ENCODE measurements around the gene TOB1.

GRCh38 chr17:50855708-50856330 is 10.3 kb downstream of the TOB1 start:
- TF ChIP-seq CTCF (IDR thresholded peaks at IDR 0.05) (no peak), EZH2 (IDR thresholded peaks at IDR 0.05; ENCODE audit: borderline replicate concordance, insufficient read depth, low read depth, low read length, poor library complexity, severe bottlenecking) (no peak)
